BJ (cell line): ENCODE measurements around the gene CMSS1. TPM values are rescaled to one million over a fixed set of nuclear protein-coding genes. Genes with fewer than 3 reads are reported as not detected.

ENCODE experiments used
- CTCF ChIA-PET: fragments of 350-600 bp; formaldehyde crosslinking; extraction: SDS; loops from one replicate; lab custom pipeline; 2021; ENCODE audit warnings: antibody characterized with exemption, inconsistent platforms; lab: Yijun Ruan, JAX
- POLR2A ChIA-PET: fragments of 300-600 bp; sonication (Branson Sonifier 250); formaldehyde crosslinking; extraction: SDS; loops from one replicate; lab custom pipeline; 2021; ENCODE audit warnings: antibody characterized with exemption; lab: Charles Lee
- DNase-seq: peaks from one replicate; pipeline ENCODE4 v3.0.0-alpha.2; 2011; ENCODE audit warnings: low read depth
- H3K27me3 ChIP-seq: 2 replicates; pipeline ENCODE4 v1.6.0; 2011; ENCODE audit warnings: low read length; ENCODE audit not compliant: control insufficient read depth, insufficient read depth
- H3K36me3 ChIP-seq: 2 replicates; pipeline ENCODE4 v1.5.1; 2011; ENCODE audit warnings: low read length; ENCODE audit not compliant: control insufficient read depth, insufficient read depth
- H3K4me3 ChIP-seq: 2 replicates; pipeline ENCODE4 v1.5.1; 2011; ENCODE audit warnings: low read depth, mild to moderate bottlenecking, control low read depth, low read length
- CTCF ChIP-seq: IDR thresholded peaks from 2 replicates; pipeline ENCODE4 v1.5.1; 2011; ENCODE audit warnings: low read depth, mild to moderate bottlenecking, control low read depth, inconsistent platforms, low read length, moderate library complexity; ENCODE audit not compliant: insufficient read depth
- polyA plus RNA-seq: library from polyadenylated mRNA; depleted of rRNA; stranded (reverse); fragments of >200 nt; gene quantifications from 2 replicates; pipeline ENCODE4 v1.2.3, GENCODE V29; 2011

CMSS1 gene
- polyA plus RNA-seq, 1 experiment, result 6.7 TPM

DNA sequence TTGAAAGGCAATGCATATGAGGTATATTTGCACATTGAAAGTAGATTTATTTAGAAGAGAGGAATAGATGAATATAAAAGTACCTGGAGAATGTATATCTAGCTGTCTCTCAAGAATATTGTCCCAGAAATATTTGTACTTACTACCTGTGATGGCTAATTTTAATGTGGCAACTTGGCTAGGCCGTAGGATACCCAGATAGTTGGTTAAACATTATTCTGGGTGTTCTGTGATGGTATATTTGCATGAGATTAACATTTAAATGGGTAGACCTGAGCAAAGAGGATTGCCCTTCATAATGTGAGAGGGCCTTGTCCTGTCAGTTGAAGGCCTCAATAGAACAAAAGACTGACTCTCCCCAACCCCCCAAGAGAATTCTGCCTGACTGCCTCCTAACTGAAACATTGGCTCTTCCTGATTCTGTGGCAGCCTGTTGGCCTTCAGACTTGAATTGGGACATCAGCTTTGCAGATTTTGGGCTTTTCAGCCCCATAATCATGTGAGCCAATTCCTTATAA, 366.0 kb downstream of the CMSS1 start:
- CTCF ChIA-PET, result interaction anchor here (1.3 kb wide), 1 partner anchor 13 kb away, joined by 3 read pairs; no protein-coding TSS in a partner anchor
- POLR2A ChIA-PET, result no interaction called here
- no peak for TF ChIP-seq CTCF
- no peak overlapping the region for H3K4me3 ChIP-seq
- no peak for DNase-seq
- H3K27me3 ChIP-seq, result no peaks in the 10 kb centered on the region
- no peaks in the 10 kb centered on the region; the same call in 1 of the 2 replicates for H3K36me3 ChIP-seq

GRCh38 chr3:100184948-100185570, 367.4 kb downstream of the CMSS1 start:
- Histone ChIP-seq H3K4me3 (no peak overlapping the region), H3K27me3 (no peaks in the 10 kb centered on the region), H3K36me3 (no peaks in the 10 kb centered on the region)
- CTCF ChIA-PET, result interaction anchor here (0.7 to 1.7 kb wide), 5 partner anchors 8 to 125 kb away, joined by 3 to 6 read pairs (median 5); no protein-coding TSS in a partner anchor
- DNase-seq, result no peak
- POLR2A ChIA-PET, result no interaction called here
- TF ChIP-seq CTCF, result no peak

- ChIA-PET POLR2A (no interaction called here), CTCF (interaction anchor here (0.6 to 1.7 kb wide), 4 partner anchors 9 to 599 kb away, joined by 3 to 6 read pairs (median 4); no protein-coding TSS in a partner anchor)
- H3K36me3 ChIP-seq, result no peaks in the 10 kb centered on the region
- TF ChIP-seq CTCF, result no peak
- H3K27me3 ChIP-seq, result no peaks in the 10 kb centered on the region
- DNase-seq, result no peak
- no peak overlapping the region for H3K4me3 ChIP-seq
Observed at GRCh38 chr3:100185847-100186246, 368.2 kb downstream of the CMSS1 start.

DNA sequence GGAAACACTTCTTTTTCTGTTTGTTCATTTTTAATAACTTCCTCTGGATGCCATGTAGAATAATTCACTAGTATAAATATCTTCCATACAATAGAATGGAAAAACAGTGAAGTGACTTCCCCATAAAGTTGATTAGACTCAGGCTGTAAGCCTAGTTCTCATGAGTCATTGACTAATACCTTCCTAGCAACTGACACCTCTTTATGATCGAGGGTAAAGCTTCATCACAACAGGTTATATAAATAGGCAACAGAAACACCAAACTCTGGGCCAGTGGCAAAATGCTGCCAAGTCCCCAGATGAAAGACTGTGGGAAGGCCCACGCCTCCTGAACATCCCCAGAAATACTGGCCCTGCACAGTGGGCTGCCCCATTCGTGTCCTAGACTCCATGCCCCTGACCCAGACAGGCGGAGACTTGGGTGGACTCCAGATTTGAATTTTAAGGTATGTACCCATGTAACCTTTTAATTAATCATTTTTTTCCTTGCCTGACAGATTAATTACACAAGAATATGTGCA, 371.8 kb downstream of the CMSS1 start:
- TF ChIP-seq CTCF, result no peak
- Histone ChIP-seq H3K4me3 (no peak overlapping the region), H3K36me3 (no peaks in the 10 kb centered on the region), H3K27me3 (no peaks in the 10 kb centered on the region)
- ChIA-PET POLR2A (no interaction called here), CTCF (no interaction called here)
- DNase-seq, result no peak

DNA sequence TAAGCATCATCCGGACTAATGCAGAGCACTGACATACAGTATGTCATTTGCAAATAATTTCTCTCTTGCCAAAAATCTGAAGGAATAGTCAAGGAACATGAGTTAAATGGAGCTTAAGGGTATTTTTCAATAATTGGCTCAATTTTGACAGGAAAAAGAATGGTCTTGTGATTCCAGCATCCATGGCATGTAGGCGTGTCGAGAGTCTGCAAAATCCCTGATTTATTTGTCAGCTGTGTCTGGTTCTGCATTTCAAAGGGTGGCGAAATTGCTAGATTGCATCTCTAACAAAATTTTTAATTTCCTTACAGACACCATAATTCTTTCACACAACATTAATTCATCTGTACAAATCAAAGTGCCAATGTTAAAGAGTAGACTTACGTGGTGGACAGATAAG, 377.7 kb downstream of the CMSS1 start:
- Histone ChIP-seq H3K27me3 (no peaks in the 10 kb centered on the region), H3K4me3 (no peak overlapping the region), H3K36me3 (no peaks in the 10 kb centered on the region)
- CTCF ChIA-PET, result no interaction called here
- POLR2A ChIA-PET, result no interaction called here
- no peak for TF ChIP-seq CTCF
- no peak for DNase-seq
